Measurements from ENCODE around the gene FUBP3. TPM values are rescaled to one million over a fixed set of nuclear protein-coding genes. Genes with fewer than 3 reads are reported as not detected.
"Not testable (repeated sequence)": the region's sequence is repeated elsewhere in the genome, so short reads cannot be mapped to it uniquely, and the experiment has no call there.

The FUBP3 gene
- total RNA-seq, 6 experiments from 2014 or later, result 60.6 to 65.9 (median 63.1) TPM

- H3K27ac Mint-ChIP-seq, result no peak overlapping the region
- no peak for TF ChIP-seq CTCF (IDR thresholded peaks at IDR 0.05)
- H3K4me1 Mint-ChIP-seq (ENCODE audit: low read depth), result no peaks in the 10 kb centered on the region
These were observed 22.3 kb upstream of the FUBP3 start for GRCh38 chr9:130557077-130557468.

GRCh38 chr9:130561056-130561455 is 18.3 kb upstream of the FUBP3 start:
- H3K36me3 Mint-ChIP-seq (ENCODE audit: low read depth), result no peaks in the 10 kb centered on the region
- DNase-seq, result no peak
- H3K4me3 Mint-ChIP-seq, result no peak overlapping the region
- TF ChIP-seq CTCF (IDR thresholded peaks at IDR 0.05), result no peak
- no peak overlapping the region for H3K27ac Mint-ChIP-seq
- H3K9me3 Mint-ChIP-seq, result peaks cover 5% of the 10 kb centered on the region; the same call in 1 of the 2 replicates
- no peaks in the 10 kb centered on the region; the same call in 1 of the 2 replicates for H3K4me1 Mint-ChIP-seq (ENCODE audit: low read depth)
- H3K27me3 Mint-ChIP-seq (ENCODE audit: insufficient read depth), result peaks cover 23% of the 10 kb centered on the region

More at GRCh38 chr9:130557077-130557468, 22.3 kb upstream of the FUBP3 start:
- peaks cover 21% of the 10 kb centered on the region for H3K27me3 Mint-ChIP-seq (ENCODE audit: insufficient read depth)
- H3K9me3 Mint-ChIP-seq, result peaks cover 5% of the 10 kb centered on the region; the same call in 1 of the 2 replicates
- 0 out of 2 replicates have a peak, but pooled peaks cover 4% of the 10 kb centered on the region for H3K36me3 Mint-ChIP-seq (ENCODE audit: low read depth)
- DNase-seq, result no peak
- no peak overlapping the region for H3K4me3 Mint-ChIP-seq

GRCh38 chr9:130562525-130562924 is 16.9 kb upstream of the FUBP3 start:
- H3K9me3 Mint-ChIP-seq; H3K27ac Mint-ChIP-seq; H3K4me3 Mint-ChIP-seq; H3K4me1 Mint-ChIP-seq (ENCODE audit: low read depth); H3K36me3 Mint-ChIP-seq (ENCODE audit: low read depth); DNase-seq: not testable (repeated sequence)
- peaks cover 25% of the 10 kb centered on the region for H3K27me3 Mint-ChIP-seq (ENCODE audit: insufficient read depth)

- Mint-ChIP-seq H3K27ac (no peak overlapping the region), H3K36me3 (ENCODE audit: low read depth) (no peaks in the 10 kb centered on the region), H3K27me3 (ENCODE audit: insufficient read depth) (peaks cover 26% of the 10 kb centered on the region), H3K4me1 (ENCODE audit: low read depth) (no peaks in the 10 kb centered on the region; the same call in 1 of the 2 replicates), H3K4me3 (no peak overlapping the region), H3K9me3 (peaks cover 5% of the 10 kb centered on the region; the same call in 1 of the 2 replicates)
- DNase-seq, result no peak
- TF ChIP-seq CTCF (IDR thresholded peaks at IDR 0.05), result no peak
These were observed 15.6 kb upstream of the FUBP3 start for GRCh38 chr9:130563797-130564196.

GRCh38 chr9:130565792-130566191 is 13.6 kb upstream of the FUBP3 start:
- H3K4me1 Mint-ChIP-seq (ENCODE audit: low read depth), result peaks cover 7% of the 10 kb centered on the region
- no peaks in the 10 kb centered on the region for H3K36me3 Mint-ChIP-seq (ENCODE audit: low read depth)
- no peak for DNase-seq
- H3K9me3 Mint-ChIP-seq, result peaks cover 5% of the 10 kb centered on the region; the same call in 1 of the 2 replicates
- peaks cover 23% of the 10 kb centered on the region for H3K27me3 Mint-ChIP-seq (ENCODE audit: insufficient read depth)
- H3K27ac Mint-ChIP-seq, result no peak overlapping the region
- H3K4me3 Mint-ChIP-seq, result no peak overlapping the region
- no peak for TF ChIP-seq CTCF (IDR thresholded peaks at IDR 0.05)

- TF ChIP-seq CTCF (IDR thresholded peaks at IDR 0.05), result no peak
- H3K4me3 Mint-ChIP-seq, result no peak overlapping the region
- peak; percentile 22 for DNase-seq
- peaks cover 7% of the 10 kb centered on the region for H3K4me1 Mint-ChIP-seq (ENCODE audit: low read depth)
- H3K36me3 Mint-ChIP-seq (ENCODE audit: low read depth), result no peaks in the 10 kb centered on the region
- no peak overlapping the region for H3K27ac Mint-ChIP-seq
- no peaks in the 10 kb centered on the region for H3K9me3 Mint-ChIP-seq
- peaks cover 8% of the 10 kb centered on the region for H3K27me3 Mint-ChIP-seq (ENCODE audit: insufficient read depth)
These were observed 9.2 kb upstream of the FUBP3 start for GRCh38 chr9:130570208-130570607.

Data from HFFc6 (cell line).